Esophagus muscularis mucosa (tissue), 3 donors: Measurements from ENCODE around the gene UCHL3.

Source experiments
- POLR2AphosphoS5 ChIP-seq, 2 donors: sonication (generic); formaldehyde crosslinking; IDR thresholded peaks; one replicate each; pipeline ENCODE4 v1.6.1; 2017; ENCODE audit warnings: antibody characterized with exemption in 2 of 2
- TF ChIP-seq, protein P1 (sequence below), 3 experiments: fragments of 200-600 bp in 2 of 3; fragments of 450-650 bp in 1 of 3; sonication (generic) in 2 of 3; IDR thresholded peaks; one replicate each; pipeline ENCODE4 v1.5.1; 2017 to 2019; ENCODE audit warnings: antibody characterized with exemption in 3 of 3, mild to moderate bottlenecking in 2 of 3, moderate library complexity in 1 of 3

DNA sequence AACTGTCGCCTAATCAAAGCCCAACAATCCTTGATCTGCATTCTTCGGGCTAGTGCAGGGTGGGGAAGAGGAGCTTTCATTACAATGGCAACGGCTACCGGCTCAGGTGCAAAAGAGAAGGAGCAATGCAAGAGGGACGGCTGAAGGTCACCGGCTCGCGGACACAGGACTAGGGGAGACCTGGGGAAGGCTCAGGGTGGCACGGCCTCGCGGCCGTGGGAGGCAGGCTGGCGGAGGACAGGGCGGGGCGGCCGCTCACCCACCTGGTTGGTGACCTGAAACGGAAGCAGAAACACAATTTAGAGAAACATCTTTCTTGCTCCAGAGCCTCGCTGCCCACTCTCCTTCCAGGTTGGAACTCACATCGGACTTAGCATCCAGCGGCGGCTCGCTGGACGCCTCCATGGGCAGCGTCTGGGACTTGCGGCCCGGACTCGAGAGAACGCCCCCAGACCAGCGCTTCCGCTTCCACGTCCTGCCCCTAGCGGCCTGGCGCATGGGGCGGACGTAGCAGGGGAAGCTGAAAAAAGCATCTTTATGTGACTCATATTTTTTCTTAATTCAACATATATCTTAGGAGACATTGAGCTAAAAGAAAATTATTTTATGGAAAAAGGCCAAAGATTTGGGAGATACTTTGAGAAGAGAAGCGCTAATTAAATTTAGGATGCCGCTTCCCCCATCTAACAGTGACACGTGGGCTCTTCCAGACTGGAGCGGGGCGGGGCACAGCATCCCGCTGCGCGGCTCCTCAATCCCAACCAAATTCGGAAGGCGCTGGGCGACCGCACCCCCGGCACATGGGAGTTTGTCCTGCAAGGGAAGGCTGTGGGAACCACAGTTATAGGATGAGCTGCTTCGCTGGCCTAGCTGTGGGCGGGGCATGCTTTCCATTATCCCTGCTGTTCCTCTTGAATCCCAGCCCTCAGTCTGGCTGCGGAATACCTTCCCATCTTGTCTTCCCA lies 11.9 kb upstream of the UCHL3 start, which contains the start of gene COMMD6:
- TF ChIP-seq, protein P1, sequence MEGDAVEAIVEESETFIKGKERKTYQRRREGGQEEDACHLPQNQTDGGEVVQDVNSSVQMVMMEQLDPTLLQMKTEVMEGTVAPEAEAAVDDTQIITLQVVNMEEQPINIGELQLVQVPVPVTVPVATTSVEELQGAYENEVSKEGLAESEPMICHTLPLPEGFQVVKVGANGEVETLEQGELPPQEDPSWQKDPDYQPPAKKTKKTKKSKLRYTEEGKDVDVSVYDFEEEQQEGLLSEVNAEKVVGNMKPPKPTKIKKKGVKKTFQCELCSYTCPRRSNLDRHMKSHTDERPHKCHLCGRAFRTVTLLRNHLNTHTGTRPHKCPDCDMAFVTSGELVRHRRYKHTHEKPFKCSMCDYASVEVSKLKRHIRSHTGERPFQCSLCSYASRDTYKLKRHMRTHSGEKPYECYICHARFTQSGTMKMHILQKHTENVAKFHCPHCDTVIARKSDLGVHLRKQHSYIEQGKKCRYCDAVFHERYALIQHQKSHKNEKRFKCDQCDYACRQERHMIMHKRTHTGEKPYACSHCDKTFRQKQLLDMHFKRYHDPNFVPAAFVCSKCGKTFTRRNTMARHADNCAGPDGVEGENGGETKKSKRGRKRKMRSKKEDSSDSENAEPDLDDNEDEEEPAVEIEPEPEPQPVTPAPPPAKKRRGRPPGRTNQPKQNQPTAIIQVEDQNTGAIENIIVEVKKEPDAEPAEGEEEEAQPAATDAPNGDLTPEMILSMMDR (IDR thresholded peaks at IDR 0.05) = peak; percentile 37 to 87 (median 38)
- TF ChIP-seq POLR2AphosphoS5 (IDR thresholded peaks at IDR 0.05) = peak; percentile 73 to 89
